ENCODE measurements around the gene GRHL1.

Gene GRHL1

DNA sequence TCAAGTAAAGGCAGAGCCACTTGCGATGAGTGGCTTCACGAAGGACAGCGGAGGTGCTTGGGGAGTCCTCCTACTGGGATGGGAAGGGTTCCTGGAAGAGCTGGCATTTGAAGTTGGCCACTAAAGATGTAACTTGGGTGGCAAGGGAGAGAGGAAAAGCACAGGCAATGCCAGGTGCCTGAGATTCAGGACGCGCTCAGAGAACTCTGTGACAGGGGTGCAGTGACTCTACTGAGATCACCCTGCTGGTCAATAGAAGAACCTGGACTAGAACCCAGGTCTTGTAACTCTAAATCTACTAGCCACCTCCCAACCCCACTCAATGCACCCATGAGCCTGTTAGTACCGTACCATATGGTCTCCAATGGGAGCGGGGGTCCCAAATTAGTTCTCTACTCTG, 5.4 kb upstream of the GRHL1 start:
- no peak for DNase-seq
- in situ Hi-C loops (cut with HindIII; ENCODE audit: low pct_ligation_motif_present, low pct_unique_long_range_greater_than_20kb, low sequenced_read_pairs): no loop called here

DNA sequence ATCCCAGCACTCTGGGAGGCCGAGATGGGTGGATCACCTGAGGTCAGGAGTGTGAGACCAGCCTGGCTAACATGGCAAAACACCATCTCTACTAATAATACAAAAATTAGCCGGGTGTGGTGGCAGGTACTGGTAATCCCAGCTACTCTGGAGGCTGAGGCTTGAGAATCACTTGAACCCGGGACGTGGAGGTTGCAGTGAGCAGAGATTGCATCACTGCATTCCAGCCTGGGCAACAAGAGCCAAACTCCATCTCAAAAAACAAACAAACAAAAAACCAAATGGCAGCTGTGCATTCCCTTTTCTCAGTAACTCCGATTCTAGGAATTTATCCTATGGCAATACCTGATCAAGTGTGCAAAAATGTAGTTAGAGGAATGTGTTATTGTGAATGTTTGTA, 4.7 kb upstream of the GRHL1 start:
- in situ Hi-C loops (cut with HindIII; ENCODE audit: low pct_ligation_motif_present, low pct_unique_long_range_greater_than_20kb, low sequenced_read_pairs): no loop called here
- DNase-seq: no peak

- in situ Hi-C loops (cut with HindIII; ENCODE audit: low pct_ligation_motif_present, low pct_unique_long_range_greater_than_20kb, low sequenced_read_pairs): no loop called here
- DNase-seq: no peak
Measured at GRCh38 chr2:9948721-9949120, 2.8 kb upstream of the GRHL1 start.

- DNase-seq: no peak
- in situ Hi-C loops (cut with HindIII; ENCODE audit: low pct_ligation_motif_present, low pct_unique_long_range_greater_than_20kb, low sequenced_read_pairs): no loop called here
Measured at GRCh38 chr2:9949239-9949991, 2.1 kb upstream of the GRHL1 start.

DNA sequence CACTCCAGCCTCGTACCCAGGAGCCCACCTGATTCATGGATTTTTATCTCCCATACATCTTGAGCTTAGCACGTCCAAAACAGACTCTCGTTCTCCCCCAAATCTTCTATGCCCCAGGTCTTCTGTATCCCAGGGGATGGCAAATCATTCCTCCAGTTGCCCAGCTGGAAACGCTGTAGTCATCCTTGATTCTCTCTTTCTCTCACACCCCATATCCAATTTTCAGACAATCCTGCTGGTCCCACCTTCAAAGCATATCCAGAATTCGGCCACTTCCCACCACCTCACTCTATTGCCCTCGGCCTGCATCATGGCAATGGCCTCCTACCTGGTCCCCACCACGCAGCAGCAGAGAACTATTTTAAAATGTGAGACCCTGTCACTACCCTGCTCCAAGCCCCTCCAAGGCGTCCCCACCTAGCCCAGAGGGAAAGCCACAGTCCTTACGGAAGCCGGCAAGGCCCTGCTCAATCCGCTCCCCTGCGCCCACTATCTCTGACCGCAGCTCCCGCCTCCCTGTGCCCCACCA, 1.4 kb upstream of the GRHL1 start:
- DNase-seq: no peak
- in situ Hi-C loops (cut with HindIII; ENCODE audit: low pct_ligation_motif_present, low pct_unique_long_range_greater_than_20kb, low sequenced_read_pairs): no loop called here

DNA sequence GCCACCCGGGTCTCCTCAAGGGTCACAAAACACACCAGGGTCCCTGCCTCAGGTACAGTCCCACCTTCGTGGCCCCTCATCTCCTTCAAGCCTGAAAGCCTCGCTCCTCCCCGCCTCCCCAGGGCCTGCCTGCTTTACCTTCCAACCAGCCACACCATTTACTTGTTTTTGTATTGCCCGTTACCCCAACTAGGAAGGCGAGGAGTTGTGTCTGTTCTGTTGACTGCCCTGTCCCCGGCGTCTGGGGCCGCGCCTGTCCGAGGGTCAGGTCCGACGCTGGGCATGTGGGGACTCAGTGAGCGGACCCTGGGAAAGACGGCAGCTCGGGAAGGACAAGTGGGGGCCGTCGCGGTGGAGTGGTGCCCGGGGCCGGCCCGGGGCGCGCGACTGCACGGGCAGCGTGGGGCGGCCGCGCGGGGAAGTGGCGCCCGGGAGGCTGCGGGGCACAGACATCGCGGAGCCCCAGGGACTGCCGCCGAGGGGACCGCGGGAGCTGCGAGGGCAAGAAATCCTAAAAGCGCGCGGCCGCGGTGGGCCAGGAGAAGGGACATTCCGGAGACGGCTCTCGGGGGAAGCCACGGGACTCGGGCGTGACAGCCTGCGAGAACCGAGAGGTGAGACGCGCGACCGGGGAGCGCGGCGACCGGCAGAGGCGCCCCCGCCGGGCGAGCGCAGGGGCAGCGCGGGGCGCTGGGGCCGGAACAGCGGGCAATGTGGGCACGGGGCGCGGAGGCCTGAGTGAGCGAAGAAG, 797 bp upstream of the GRHL1 start:
- DNase-seq: no peak
- in situ Hi-C loops (cut with HindIII; ENCODE audit: low pct_ligation_motif_present, low pct_unique_long_range_greater_than_20kb, low sequenced_read_pairs): no loop called here

- in situ Hi-C loops (cut with HindIII; ENCODE audit: low pct_ligation_motif_present, low pct_unique_long_range_greater_than_20kb, low sequenced_read_pairs): no loop called here
- DNase-seq: no peak
Measured at GRCh38 chr2:9951272-9951521, 296 bp upstream of the GRHL1 start.

GRCh38 chr2:9952286-9952737, 819 bp downstream of the GRHL1 start:
- no peak for DNase-seq
- in situ Hi-C loops (cut with HindIII; ENCODE audit: low pct_ligation_motif_present, low pct_unique_long_range_greater_than_20kb, low sequenced_read_pairs): no loop called here

- in situ Hi-C loops (cut with HindIII; ENCODE audit: low pct_ligation_motif_present, low pct_unique_long_range_greater_than_20kb, low sequenced_read_pairs): no loop called here
- no peak for DNase-seq
Measured at GRCh38 chr2:9952856-9953503, 1.5 kb downstream of the GRHL1 start.

GRCh38 chr2:9954136-9954535, 2.6 kb downstream of the GRHL1 start:
- DNase-seq: no peak
- in situ Hi-C loops (cut with HindIII; ENCODE audit: low pct_ligation_motif_present, low pct_unique_long_range_greater_than_20kb, low sequenced_read_pairs): no loop called here

- in situ Hi-C loops (cut with HindIII; ENCODE audit: low pct_ligation_motif_present, low pct_unique_long_range_greater_than_20kb, low sequenced_read_pairs): no loop called here
- no peak for DNase-seq
Measured at GRCh38 chr2:9958057-9958456, 6.6 kb downstream of the GRHL1 start.

DNA sequence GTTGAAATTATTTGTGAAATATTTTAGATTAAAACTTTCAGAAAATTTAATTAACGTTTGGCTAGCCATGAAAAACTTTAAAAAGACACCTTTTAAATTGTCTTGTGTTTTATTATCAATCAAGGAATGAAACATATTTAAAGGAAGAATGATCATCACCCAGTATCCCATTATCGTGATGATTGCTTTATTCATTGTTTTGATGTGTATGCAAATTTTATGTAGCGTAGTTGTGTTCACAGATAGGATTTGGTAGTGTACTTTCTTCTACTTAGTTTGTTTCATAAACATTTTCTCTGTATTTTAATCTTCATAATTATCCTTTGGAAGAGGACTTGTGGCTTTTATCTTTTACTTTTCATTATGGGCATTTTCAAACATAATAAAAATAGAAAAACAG, 7.8 kb downstream of the GRHL1 start:
- in situ Hi-C loops (cut with HindIII; ENCODE audit: low pct_ligation_motif_present, low pct_unique_long_range_greater_than_20kb, low sequenced_read_pairs): no loop called here
- no peak for DNase-seq

GRCh38 chr2:9961013-9961412, 9.5 kb downstream of the GRHL1 start:
- DNase-seq: no peak
- in situ Hi-C loops (cut with HindIII; ENCODE audit: low pct_ligation_motif_present, low pct_unique_long_range_greater_than_20kb, low sequenced_read_pairs): no loop called here

DNA sequence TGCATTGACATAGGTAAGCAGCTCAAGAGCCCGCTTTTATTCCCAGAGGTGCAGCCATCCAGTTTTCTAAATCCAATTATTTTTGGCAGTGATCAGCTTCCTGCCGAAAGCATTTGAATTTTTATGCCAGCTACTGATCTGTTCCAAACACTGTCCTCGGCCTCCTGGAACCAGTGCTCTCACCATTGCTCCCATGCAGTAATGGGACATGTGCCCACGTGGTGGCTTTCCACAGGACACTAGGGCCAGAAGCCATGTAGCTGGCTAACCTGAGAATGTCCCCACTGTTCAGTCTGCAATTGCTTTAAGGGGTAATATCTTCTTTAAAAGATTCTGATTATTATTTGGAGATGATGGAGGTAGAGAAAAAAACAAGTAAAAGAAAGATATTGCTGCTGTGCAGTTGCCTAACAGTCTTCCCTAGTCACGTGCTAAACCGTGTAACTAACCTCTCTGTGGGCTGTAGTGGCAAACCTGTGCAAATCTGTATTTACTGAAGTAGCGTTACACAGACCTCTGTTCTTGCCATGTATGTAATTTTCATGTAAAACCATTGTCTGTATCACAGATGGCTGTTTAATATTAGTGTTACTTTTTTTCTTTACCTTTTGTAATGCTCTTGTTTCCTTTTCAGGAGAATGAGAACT, 13.0 kb downstream of the GRHL1 start:
- in situ Hi-C loops (cut with HindIII; ENCODE audit: low pct_ligation_motif_present, low pct_unique_long_range_greater_than_20kb, low sequenced_read_pairs): no loop called here

GRCh38 chr2:9965119-9965822, 13.8 kb downstream of the GRHL1 start:
- no peak for DNase-seq
- in situ Hi-C loops (cut with HindIII; ENCODE audit: low pct_ligation_motif_present, low pct_unique_long_range_greater_than_20kb, low sequenced_read_pairs): no loop called here

More for the DNA sequence above, 13.0 kb downstream of the GRHL1 start:
- no peak for DNase-seq

- no peak for DNase-seq
- in situ Hi-C loops (cut with HindIII; ENCODE audit: low pct_ligation_motif_present, low pct_unique_long_range_greater_than_20kb, low sequenced_read_pairs): no loop called here
Measured at GRCh38 chr2:9966491-9967022, 15.1 kb downstream of the GRHL1 start.

DNA sequence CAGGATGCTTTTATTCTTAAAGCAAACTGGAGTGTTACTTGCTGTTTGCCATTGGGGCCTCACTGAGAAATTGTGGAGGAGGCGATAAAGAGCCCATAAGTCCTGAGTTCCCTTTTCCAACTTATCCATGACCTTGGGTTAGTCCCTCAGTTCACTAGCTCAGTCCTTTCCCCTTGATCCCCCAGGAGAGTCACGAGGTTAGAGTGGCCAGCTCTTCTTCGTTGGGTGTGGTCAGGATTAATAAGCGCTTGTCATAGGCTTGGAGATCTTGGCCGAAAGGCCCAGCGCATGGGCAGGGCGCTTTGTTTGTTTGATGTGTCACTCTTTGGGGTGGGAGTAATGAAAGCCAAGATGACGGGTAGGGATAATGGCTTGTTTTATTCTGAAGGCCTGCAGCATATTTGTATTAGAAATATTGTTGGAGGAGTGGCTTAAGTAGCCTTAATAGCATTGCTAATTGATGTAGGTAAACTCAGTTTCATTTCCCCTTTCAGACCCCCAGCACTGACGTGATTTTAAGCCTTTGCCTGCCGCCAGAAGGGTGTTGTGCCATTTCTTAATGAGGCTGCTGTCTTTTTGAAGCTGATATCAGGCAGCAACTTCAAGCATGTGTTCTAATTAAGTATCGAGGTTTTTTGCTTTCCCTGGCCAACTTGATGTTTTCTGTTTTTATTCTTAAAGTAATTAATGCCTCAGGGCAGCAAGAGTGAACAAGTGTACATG, 15.7 kb downstream of the GRHL1 start:
- DNase-seq: no peak
- in situ Hi-C loops (cut with HindIII; ENCODE audit: low pct_ligation_motif_present, low pct_unique_long_range_greater_than_20kb, low sequenced_read_pairs): no loop called here

Data from ACHN (cell line).